IMR-90 (cell line): ENCODE data around the gene CST4. TPM values are rescaled to one million over a fixed set of nuclear protein-coding genes. Genes with fewer than 3 reads are reported as not detected.

Experiments used
- ATAC-seq: fragments of 200-7000 bp; cut with Tn5 transposase; 2 replicates; pipeline ENCODE4 v1.9.1; 2020; ENCODE audit warnings: low read depth, mild to moderate bottlenecking, moderate library complexity
- BruUV-seq: library from RNA; stranded (reverse); fragments of 400-500 nt; replicated peaks from 2 replicates; lab custom pipeline; 2021; lab: Mats Ljungman, UMichigan
- CTCF ChIA-PET: fragments of 300-600 bp; formaldehyde crosslinking; extraction: SDS; loops from one replicate; lab custom pipeline; 2021; ENCODE audit warnings: antibody characterized with exemption; lab: Yijun Ruan, JAX
- POLR2A ChIA-PET: fragments of 300-600 bp; sonication (Branson Sonifier 250); formaldehyde crosslinking; loops from one replicate; lab custom pipeline; 2022; ENCODE audit warnings: antibody characterized with exemption; ENCODE audit not compliant: unreplicated experiment; lab: Charles Lee
- DNase-seq: peaks from one replicate; pipeline ENCODE4 v3.0.0; 2013
- H2AFZ ChIP-seq: replicated peaks from 2 replicates; pipeline ENCODE3; 2013; ENCODE audit warnings: low read length, mild to moderate bottlenecking; ENCODE audit not compliant: poor library complexity
- H2AK5ac ChIP-seq: 2 replicates; pipeline ENCODE4 v1.6.1; 2013; ENCODE audit warnings: low read depth, low read length, inconsistent platforms
- H2AK9ac ChIP-seq: replicated peaks from 2 replicates; pipeline ENCODE3; 2013; ENCODE audit warnings: mild to moderate bottlenecking, low read depth, low read length, moderate library complexity; ENCODE audit not compliant: poor library complexity
- H2BK120ac ChIP-seq: 2 replicates; pipeline ENCODE4 v1.6.1; 2013; ENCODE audit warnings: low read depth, low read length, inconsistent platforms
- H2BK15ac ChIP-seq: 3 replicates; pipeline ENCODE4 v1.6.1; 2013; ENCODE audit warnings: low read depth, low read length, inconsistent platforms
- H2BK20ac ChIP-seq: 2 replicates; pipeline ENCODE4 v1.6.1; 2013; ENCODE audit warnings: low read depth, mild to moderate bottlenecking, inconsistent platforms, low read length, moderate library complexity
- H2BK5ac ChIP-seq: 2 replicates; pipeline ENCODE4 v1.6.1; 2013; ENCODE audit warnings: mild to moderate bottlenecking, low read depth, low read length, inconsistent platforms; ENCODE audit not compliant: poor library complexity, severe bottlenecking
- H3K14ac ChIP-seq: replicated peaks from 2 replicates; pipeline ENCODE4 v1.6.1; 2013; ENCODE audit warnings: low read depth, low read length, inconsistent platforms
- H3K18ac ChIP-seq: 2 replicates; pipeline ENCODE4 v1.6.1; 2013; ENCODE audit warnings: low read depth, low read length, control low read depth
- H3K23ac ChIP-seq: 2 replicates; pipeline ENCODE4 v1.6.1; 2013; ENCODE audit warnings: low read depth, low read length, inconsistent platforms
- H3K27ac ChIP-seq: 2 replicates; pipeline ENCODE4 v1.5.1; 2013; ENCODE audit warnings: mild to moderate bottlenecking, control low read depth, low read length; ENCODE audit not compliant: insufficient read depth
- H3K27me3 ChIP-seq: 2 replicates; pipeline ENCODE4 v1.6.1; 2013; ENCODE audit warnings: low read length; ENCODE audit not compliant: control insufficient read depth, insufficient read depth
- H3K36me3 ChIP-seq: 2 replicates; pipeline ENCODE4 v1.6.1; 2013; ENCODE audit warnings: low read length, mixed read lengths; ENCODE audit not compliant: control insufficient read depth, insufficient read depth
- H3K4ac ChIP-seq: 2 replicates; pipeline ENCODE4 v1.6.1; 2013; ENCODE audit warnings: low read depth, low read length, inconsistent platforms
- H3K4me1 ChIP-seq: 2 replicates; pipeline ENCODE4 v1.6.1; 2013; ENCODE audit warnings: low read length, mixed read lengths; ENCODE audit not compliant: control insufficient read depth, insufficient read depth
- H3K4me2 ChIP-seq: 2 replicates; pipeline ENCODE4 v1.6.1; 2013; ENCODE audit warnings: low read depth, mild to moderate bottlenecking, control low read depth, low read length, moderate library complexity
- H3K4me3 ChIP-seq: 2 replicates; pipeline ENCODE4 v1.5.1; 2013; ENCODE audit warnings: low read depth, mild to moderate bottlenecking, control low read depth, low read length, moderate library complexity; ENCODE audit not compliant: insufficient read depth
- H3K56ac ChIP-seq: 2 replicates; pipeline ENCODE4 v1.6.1; 2013; ENCODE audit warnings: low read length, inconsistent platforms; ENCODE audit not compliant: insufficient read depth; ENCODE audit errors: extremely low read depth
- H3K79me1 ChIP-seq, 2 experiments: 2 replicates each; pipeline ENCODE4 v1.6.1; 2013; ENCODE audit warnings: low read length in 2 of 2, inconsistent platforms in 1 of 2, low read depth in 1 of 2
- H3K9ac ChIP-seq: 2 replicates; pipeline ENCODE4 v1.6.1; 2013; ENCODE audit warnings: low read depth, low read length, control low read depth
- H3K9me1 ChIP-seq: 2 replicates; pipeline ENCODE4 v1.6.1; 2013; ENCODE audit warnings: low read length, inconsistent platforms; ENCODE audit not compliant: insufficient read depth
- H3K9me3 ChIP-seq: 2 replicates; pipeline ENCODE4 v1.6.1; 2013; ENCODE audit warnings: low read length; ENCODE audit not compliant: control insufficient read depth, insufficient read depth
- H4K20me1 ChIP-seq: 2 replicates; pipeline ENCODE4 v1.6.1; 2013; ENCODE audit warnings: low read length, inconsistent platforms; ENCODE audit not compliant: insufficient read depth
- H4K5ac ChIP-seq: 2 replicates; pipeline ENCODE4 v1.6.1; 2013; ENCODE audit warnings: mild to moderate bottlenecking, low read depth, low read length, control low read depth
- H4K8ac ChIP-seq, 2 experiments: 2 replicates each; pipeline ENCODE4 v1.6.1; 2013; ENCODE audit warnings: low read depth in 2 of 2, low read length in 2 of 2, control low read depth in 1 of 2, inconsistent platforms in 1 of 2
- H4K91ac ChIP-seq: 2 replicates; pipeline ENCODE4 v1.6.1; 2013; ENCODE audit warnings: low read depth, low read length, inconsistent platforms; ENCODE audit not compliant: insufficient read depth
- BHLHE40 ChIP-seq: fragments of 150-350 bp; IDR thresholded peaks from 2 replicates; pipeline ENCODE4 v1.6.1; 2016; ENCODE audit warnings: mild to moderate bottlenecking, low read depth, low read length
- CEBPB ChIP-seq: IDR thresholded peaks from 2 replicates; pipeline ENCODE4 v1.6.1; 2012; ENCODE audit warnings: low read depth, low read length, improper control_type of control experiment
- CHD1 ChIP-seq: IDR thresholded peaks from 2 replicates; pipeline ENCODE4 v1.6.1; 2012; ENCODE audit warnings: low read depth, low read length, improper control_type of control experiment
- CTCF ChIP-seq: conservative IDR thresholded peaks from 2 replicates; pipeline ENCODE4 v1.5.1; 2012; ENCODE audit warnings: mild to moderate bottlenecking, low read depth, low read length, improper control_type of control experiment
- ELK1 ChIP-seq: fragments of 150-350 bp; IDR thresholded peaks from 2 replicates; pipeline ENCODE4 v1.6.1; 2016; ENCODE audit warnings: low read depth, mild to moderate bottlenecking, low read length, moderate library complexity, borderline replicate concordance
- FOS ChIP-seq: fragments of 150-350 bp; IDR thresholded peaks from 2 replicates; pipeline ENCODE4 v1.6.1; 2016; ENCODE audit warnings: low read depth, low read length
- MAFK ChIP-seq: IDR thresholded peaks from 2 replicates; pipeline ENCODE4 v1.6.1; 2012; ENCODE audit warnings: low read depth, low read length, improper control_type of control experiment
- MAZ ChIP-seq: IDR thresholded peaks from 2 replicates; pipeline ENCODE4 v1.6.1; 2012; ENCODE audit warnings: low read depth, mild to moderate bottlenecking, low read length, improper control_type of control experiment, moderate library complexity, borderline replicate concordance
- MXI1 ChIP-seq: IDR thresholded peaks from 2 replicates; pipeline ENCODE4 v1.6.1; 2012; ENCODE audit warnings: low read depth, mild to moderate bottlenecking, low read length, moderate library complexity, borderline replicate concordance
- NFE2L2 ChIP-seq: fragments of 150-350 bp; IDR thresholded peaks from 2 replicates; pipeline ENCODE4 v1.6.1; 2016; ENCODE audit warnings: low read depth, mild to moderate bottlenecking, low read length
- POLR2A ChIP-seq: IDR thresholded peaks from 2 replicates; pipeline ENCODE4 v1.6.1; 2012; ENCODE audit warnings: mild to moderate bottlenecking, low read depth, low read length
- RAD21 ChIP-seq: IDR thresholded peaks from 2 replicates; pipeline ENCODE4 v1.6.1; 2012; ENCODE audit warnings: low read length, improper control_type of control experiment
- RCOR1 ChIP-seq: IDR thresholded peaks from 2 replicates; pipeline ENCODE4 v1.6.1; 2012; ENCODE audit warnings: mild to moderate bottlenecking, low read length, improper control_type of control experiment; ENCODE audit not compliant: insufficient replicate concordance
- RFX5 ChIP-seq: IDR thresholded peaks from 2 replicates; pipeline ENCODE4 v1.8.0; 2012; ENCODE audit warnings: low read depth, mild to moderate bottlenecking, low read length, moderate library complexity
- SMC3 ChIP-seq: fragments of 150-350 bp; IDR thresholded peaks from 2 replicates; pipeline ENCODE4 v1.6.1; 2016; ENCODE audit warnings: low read depth, mild to moderate bottlenecking, antibody characterized with exemption, low read length, moderate library complexity
- USF2 ChIP-seq: fragments of 150-350 bp; IDR thresholded peaks from 2 replicates; pipeline ENCODE4 v1.6.1; 2017; ENCODE audit warnings: mild to moderate bottlenecking, antibody characterized with exemption, low read length, low read depth
- WGBS, 2 experiments: methylation state at CpG; one replicate each; pipeline versions ENCODE4 v1.1.5 to v1.1.7; 2013; ENCODE audit warnings: missing lambda C conversion rate in 2 of 2; ENCODE audit not compliant: insufficient read length in 1 of 2; ENCODE audit errors: extremely low coverage in 2 of 2; 5-methylcytosine and 5-hydroxymethylcytosine counted together
- dilution Hi-C: fragments of 300-500 bp; cut with HindIII; formaldehyde crosslinking; loops from one replicate; pipeline ENCODE4 v1.14.3; 2018; ENCODE audit warnings: low sequenced_read_pairs; ENCODE audit not compliant: unreplicated experiment
- in situ Hi-C: fragments of 300-500 bp; cut with MboI; formaldehyde crosslinking; loops from 3 replicates; pipeline ENCODE4 v1.14.3; 2019; ENCODE audit warnings: low sequenced_read_pairs, inconsistent platforms, mixed read lengths
- intact Hi-C: fragments of 100-400 bp; cut with micrococcal nuclease; formaldehyde crosslinking; loops from 2 replicates; pipeline ENCODE4 v1.10.0; 2022
- polyA plus RNA-seq, 3 experiments: library from polyadenylated mRNA; depleted of rRNA; stranded (reverse); fragments of >200 nt; gene quantifications; 2 replicates each; pipeline ENCODE4 v1.2.3, GENCODE V29; 2012; ENCODE audit warnings: low replicate concordance in 1 of 3
- total RNA-seq: library from RNA; depleted of rRNA; stranded (reverse); fragments of >200 nt; gene quantifications from 2 replicates; pipeline ENCODE4 v1.2.3, GENCODE V29; 2012

The CST4 gene
- total and polyA plus RNA-seq, 2 of the 4 experiments (the other 2 are of a cell fraction), result not detected

GRCh38 chr20:23645575-23645974 is 43.3 kb downstream of the CST4 start:
- no peaks in the 10 kb centered on the region for H3K36me3 ChIP-seq
- H2BK5ac ChIP-seq, result no peak overlapping the region
- no TSS peak for BruUV-seq
- no peak overlapping the region for H3K14ac ChIP-seq
- no peak overlapping the region for H4K8ac ChIP-seq
- intact Hi-C loops, result no loop called here
- no peak overlapping the region for H4K91ac ChIP-seq
- POLR2A ChIA-PET, result no interaction called here
- no peak overlapping the region for H2AFZ ChIP-seq
- TF ChIP-seq MXI1, result no peak
- no peak for TF ChIP-seq RCOR1
- TF ChIP-seq RFX5, result no peak
- TF ChIP-seq POLR2A, result no peak
- no peak for TF ChIP-seq CEBPB
- TF ChIP-seq NFE2L2, result no peak
- TF ChIP-seq RAD21, result no peak
- no peak for TF ChIP-seq CHD1
- TF ChIP-seq FOS, result no peak
- no peak for TF ChIP-seq SMC3
- no peak for TF ChIP-seq BHLHE40
- TF ChIP-seq USF2, result no peak
- TF ChIP-seq ELK1, result no peak
- no peak for TF ChIP-seq MAFK
- TF ChIP-seq CTCF, result no peak
- no peak for TF ChIP-seq MAZ
- peaks cover 7% of the 10 kb centered on the region for H3K4me1 ChIP-seq
- in situ Hi-C loops, result loop anchor here (25.0 kb wide), 2 partner anchors 1617 to 1767 kb away; partner anchors contain the start of gene GINS1
- H3K27ac ChIP-seq, result no peak overlapping the region
- no peak overlapping the region for H2BK20ac ChIP-seq
- no peak overlapping the region for H3K4me3 ChIP-seq
- no peaks in the 10 kb centered on the region for H3K79me1 ChIP-seq
- H3K9me3 ChIP-seq, result no peaks in the 10 kb centered on the region
- WGBS, 2 experiments, result no CpG with 5 or more reads among the region's 1 CpG
- H3K23ac ChIP-seq, result no peak overlapping the region
- H3K4me2 ChIP-seq, result no peak overlapping the region
- H2BK15ac ChIP-seq, result no peak overlapping the region
- H4K5ac ChIP-seq, result no peak overlapping the region
- no peak overlapping the region for H2BK120ac ChIP-seq
- H3K4ac ChIP-seq, result no peak overlapping the region
- no peak overlapping the region for H3K9ac ChIP-seq
- dilution Hi-C loops, result no loop called here
- peaks cover 6% of the 10 kb centered on the region for H3K9me1 ChIP-seq
- DNase-seq, result no peak
- CTCF ChIA-PET, result no interaction called here
- no peaks in the 10 kb centered on the region; the same call in 1 of the 2 replicates for H4K20me1 ChIP-seq
- no peak overlapping the region for H3K18ac ChIP-seq
- H3K56ac ChIP-seq, result no peak overlapping the region
- no peaks in the 10 kb centered on the region for H3K27me3 ChIP-seq
- no peak overlapping the region for H2AK9ac ChIP-seq
- no peak overlapping the region for H2AK5ac ChIP-seq
- ATAC-seq, result no peak
